H9 (cell line): ENCODE results near the gene GPR146. TPM values are rescaled to one million over a fixed set of nuclear protein-coding genes. Genes with fewer than 3 reads are reported as not detected.

Source experiments
- DNase-seq: peaks from one replicate; pipeline ENCODE4 v3.0.0-alpha.2; 2017
- H2AFZ ChIP-seq: one replicate; pipeline ENCODE4 v1.6.1; 2013; ENCODE audit warnings: mild to moderate bottlenecking, low read length, control low read depth, moderate library complexity
- H2AK5ac ChIP-seq: 2 replicates; pipeline ENCODE4 v1.6.1; 2013; ENCODE audit warnings: low read length, control low read depth, mixed read lengths; ENCODE audit not compliant: insufficient read length
- H2BK120ac ChIP-seq: one replicate; pipeline ENCODE4 v1.6.1; 2013; ENCODE audit warnings: low read depth, mild to moderate bottlenecking, low read length, control low read depth, inconsistent platforms; ENCODE audit not compliant: poor library complexity, severe bottlenecking
- H2BK12ac ChIP-seq: 2 replicates; pipeline ENCODE4 v1.6.1; 2013; ENCODE audit warnings: low read length, control low read depth, mixed read lengths, low read depth; ENCODE audit not compliant: insufficient read length
- H2BK15ac ChIP-seq: 2 replicates; pipeline ENCODE4 v1.6.1; 2013; ENCODE audit warnings: low read depth, low read length, control low read depth
- H2BK20ac ChIP-seq: one replicate; pipeline ENCODE4 v1.6.1; 2013; ENCODE audit warnings: low read depth, mild to moderate bottlenecking, low read length, control low read depth, inconsistent platforms; ENCODE audit not compliant: poor library complexity, severe bottlenecking
- H2BK5ac ChIP-seq: 2 replicates; pipeline ENCODE4 v1.6.1; 2013; ENCODE audit warnings: low read length, control low read depth, mixed read lengths; ENCODE audit not compliant: insufficient read length
- H3K14ac ChIP-seq: 2 replicates; pipeline ENCODE4 v1.6.1; 2013; ENCODE audit warnings: low read length, control low read depth; ENCODE audit not compliant: insufficient read depth
- H3K18ac ChIP-seq: 2 replicates; pipeline ENCODE4 v1.6.1; 2013; ENCODE audit warnings: low read depth, mild to moderate bottlenecking, mixed read lengths, low read length, control low read depth; ENCODE audit not compliant: insufficient read length
- H3K23ac ChIP-seq: 2 replicates; pipeline ENCODE4 v1.6.1; 2013; ENCODE audit warnings: low read length, control low read depth, mixed read lengths, low read depth; ENCODE audit not compliant: insufficient read length
- H3K23me2 ChIP-seq: 2 replicates; pipeline ENCODE4 v1.6.1; 2013; ENCODE audit warnings: low read depth, mild to moderate bottlenecking, mixed read lengths, low read length, control low read depth; ENCODE audit not compliant: insufficient read length, poor library complexity, severe bottlenecking
- H3K27ac ChIP-seq: 2 replicates; pipeline ENCODE4 v1.5.1; 2013; ENCODE audit warnings: low read length, control low read depth, mixed read lengths, low read depth; ENCODE audit not compliant: insufficient read length
- H3K27me3 ChIP-seq: 2 replicates; pipeline ENCODE4 v1.6.1; 2013; ENCODE audit warnings: low read length, control low read depth, inconsistent platforms; ENCODE audit not compliant: insufficient read depth
- H3K4ac ChIP-seq: 2 replicates; pipeline ENCODE4 v1.6.1; 2013; ENCODE audit warnings: low read depth, mild to moderate bottlenecking, control low read depth, inconsistent platforms, low read length, moderate library complexity
- H3K4me1 ChIP-seq: 2 replicates; pipeline ENCODE4 v1.6.1; 2013; ENCODE audit warnings: low read length, control low read depth, inconsistent platforms; ENCODE audit not compliant: insufficient read depth
- H3K4me2 ChIP-seq: 2 replicates; pipeline ENCODE4 v1.6.1; 2013; ENCODE audit warnings: low read length, control low read depth, mixed read lengths; ENCODE audit not compliant: insufficient read length, insufficient read depth
- H3K56ac ChIP-seq: 2 replicates; pipeline ENCODE4 v1.6.1; 2013; ENCODE audit warnings: low read depth, mild to moderate bottlenecking, mixed read lengths, low read length, control low read depth; ENCODE audit not compliant: insufficient read length
- H3K79me1 ChIP-seq: 2 replicates; pipeline ENCODE4 v1.6.1; 2013; ENCODE audit warnings: low read depth, mild to moderate bottlenecking, moderate library complexity, low read length, control low read depth, inconsistent platforms; ENCODE audit not compliant: insufficient read depth, poor library complexity, severe bottlenecking
- H3K79me2 ChIP-seq: 2 replicates; pipeline ENCODE4 v1.6.1; 2013; ENCODE audit warnings: low read length, control low read depth, inconsistent platforms; ENCODE audit not compliant: insufficient read depth
- H3K9ac ChIP-seq: 2 replicates; pipeline ENCODE4 v1.6.1; 2013; ENCODE audit warnings: low read length, control low read depth, mixed read lengths; ENCODE audit not compliant: insufficient read length; ENCODE audit errors: extremely low read depth
- H3K9me3 ChIP-seq: one replicate; pipeline ENCODE4 v1.6.1; 2013; ENCODE audit warnings: low read depth, low read length, inconsistent platforms; ENCODE audit not compliant: control insufficient read depth
- H3T11ph ChIP-seq: one replicate; pipeline ENCODE4 v1.6.1; 2013; ENCODE audit warnings: mild to moderate bottlenecking, low read length, control low read depth, inconsistent platforms
- H4K20me1 ChIP-seq: one replicate; pipeline ENCODE4 v1.6.1; 2013; ENCODE audit not compliant: control insufficient read depth, insufficient read length, insufficient read depth
- H4K5ac ChIP-seq: 2 replicates; pipeline ENCODE4 v1.6.1; 2013; ENCODE audit warnings: low read depth, mild to moderate bottlenecking, mixed read lengths, low read length, control low read depth; ENCODE audit not compliant: insufficient read length
- H4K8ac ChIP-seq: replicated peaks from 2 replicates; pipeline ENCODE4 v1.6.1; 2013; ENCODE audit warnings: low read length, control low read depth, mixed read lengths, low read depth; ENCODE audit not compliant: insufficient read length
- H4K91ac ChIP-seq: 2 replicates; pipeline ENCODE4 v1.6.1; 2013; ENCODE audit warnings: low read depth, mild to moderate bottlenecking, moderate library complexity, mixed read lengths, low read length, control low read depth; ENCODE audit not compliant: insufficient read length
- H3K27ac Mint-ChIP-seq, 3 experiments: 2 replicates in 2 of 3; 3 replicates in 1 of 3; pipeline ENCODE4 v1.8.0; 2020 to 2021; ENCODE audit warnings: mixed read lengths in 3 of 3, mild to moderate bottlenecking in 1 of 3, moderate library complexity in 1 of 3
- H3K27me3 Mint-ChIP-seq: 2 replicates; pipeline ENCODE4 v1.8.0; 2021; ENCODE audit warnings: low read depth, mild to moderate bottlenecking, moderate library complexity, mixed read lengths
- H3K36me3 Mint-ChIP-seq, 3 experiments: 2 replicates in 2 of 3; 3 replicates in 1 of 3; pipeline ENCODE4 v1.8.0; 2020 to 2021; ENCODE audit warnings: low read depth in 3 of 3, mixed read lengths in 3 of 3; ENCODE audit not compliant: insufficient read depth in 1 of 3
- H3K4me1 Mint-ChIP-seq, 2 experiments: 2 replicates each; pipeline ENCODE4 v1.8.0; 2020; ENCODE audit warnings: mixed read lengths in 2 of 2
- H3K4me3 Mint-ChIP-seq, 2 experiments: 2 replicates in 1 of 2; 3 replicates in 1 of 2; pipeline ENCODE4 v1.8.0; 2020 to 2021; ENCODE audit warnings: mild to moderate bottlenecking in 2 of 2, mixed read lengths in 2 of 2, moderate library complexity in 1 of 2
- H3K9me3 Mint-ChIP-seq, 2 experiments: 2 replicates in 1 of 2; 3 replicates in 1 of 2; pipeline ENCODE4 v1.8.0; 2020; ENCODE audit warnings: mild to moderate bottlenecking in 2 of 2, mixed read lengths in 2 of 2, moderate library complexity in 1 of 2
- CTCF ChIP-seq: fragments of 200-600 bp; sonication (generic); conservative IDR thresholded peaks from 3 replicates; pipeline ENCODE4 v1.8.0; 2021; ENCODE audit warnings: antibody characterized with exemption, mild to moderate bottlenecking
- WGBS: extraction: QIAGEN DNeasy Blood & Tissue Kit; methylation state at CpG from one replicate; pipeline ENCODE4 v1.1.7; 2013; ENCODE audit warnings: missing lambda C conversion rate, low lambda C conversion rate, mixed read lengths; ENCODE audit not compliant: insufficient read length; ENCODE audit errors: extremely low coverage; 5-methylcytosine and 5-hydroxymethylcytosine counted together
- total RNA-seq: library from RNA; stranded (reverse); gene quantifications from 2 replicates; pipeline ENCODE4 v1.2.1, GENCODE V29; 2021

Gene GPR146
- total RNA-seq, 1 experiment from 2014 or later, result 1.4 TPM

DNA sequence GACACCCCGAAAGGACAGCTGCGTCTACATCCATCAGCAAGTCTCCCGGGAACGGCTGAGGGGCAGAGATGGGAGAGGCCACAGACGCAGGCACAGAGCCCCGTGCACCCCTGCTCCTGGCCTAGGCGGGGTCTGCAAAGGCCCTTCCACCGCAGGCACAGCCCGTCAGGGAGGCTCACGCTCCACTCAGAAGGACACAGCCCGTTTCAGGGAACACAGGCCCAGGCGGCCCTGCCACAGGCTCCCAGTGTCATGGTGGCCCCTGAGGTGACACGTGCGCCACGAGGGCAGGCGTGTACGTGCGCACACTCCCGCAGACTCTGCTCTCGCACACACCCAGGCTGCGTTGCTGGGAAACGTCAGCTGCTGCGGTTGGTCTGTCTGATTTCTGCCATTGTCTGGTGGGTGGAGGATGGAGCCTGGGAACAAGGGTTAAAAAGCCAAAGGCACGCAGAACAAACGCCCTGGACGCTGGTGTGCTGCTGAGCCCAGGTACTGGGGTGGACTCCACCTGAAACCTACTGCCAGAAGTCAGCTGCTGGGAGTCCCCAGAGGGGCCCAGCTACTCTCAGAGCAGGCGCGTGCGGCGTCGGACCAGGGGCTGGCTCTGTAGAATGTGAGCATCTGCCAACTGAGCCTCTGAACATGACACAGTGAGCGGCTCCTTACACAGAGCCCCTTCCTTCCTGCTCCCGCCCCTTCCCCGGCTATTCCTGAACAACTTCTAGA is 56.7 kb downstream of the GPR146 start:
- Histone ChIP-seq H3K9ac (no peak overlapping the region), H4K5ac (no peak overlapping the region), H4K20me1 (no peaks in the 10 kb centered on the region), H3T11ph (no peak overlapping the region), H2AK5ac (no peak overlapping the region), H4K91ac (no peak overlapping the region), H3K27ac (no peak overlapping the region), H3K27me3 (no peaks in the 10 kb centered on the region), H2BK20ac (no peak overlapping the region), H2AFZ (no peak overlapping the region), H3K79me1 (peaks cover 9% of the 10 kb centered on the region), H2BK12ac (no peak overlapping the region), H3K23ac (no peak overlapping the region), H3K23me2 (no peaks in the 10 kb centered on the region), H3K4me1 (no peaks in the 10 kb centered on the region), H3K4ac (no peak overlapping the region), H3K56ac (no peak overlapping the region), H3K79me2 (peaks cover 5% of the 10 kb centered on the region; the same call in 1 of the 2 replicates), H2BK15ac (no peak overlapping the region), H2BK5ac (no peak overlapping the region), H3K9me3 (no peaks in the 10 kb centered on the region), H3K18ac (no peak overlapping the region), H3K4me2 (no peak overlapping the region), H4K8ac (no peak overlapping the region), H2BK120ac (no peak overlapping the region), H3K14ac (no peak overlapping the region; the same call in 1 of the 2 replicates)
- Mint-ChIP-seq H3K27me3 (no peaks in the 10 kb centered on the region), H3K4me3 (no peak overlapping the region), H3K27ac (no peak overlapping the region; a peak in 2 of 7 replicates), H3K9me3 (no peaks in the 10 kb centered on the region), H3K4me1 (no peaks in the 10 kb centered on the region), H3K36me3 (peaks cover 3 to 19% (median 13%) of the 10 kb centered on the region in 3 experiments; a peak in 6 of 7 replicates)
- DNase-seq, result no peak
- whole genome bisulfite sequencing, result no CpG with 5 or more reads among the region's 34 CpGs
- TF ChIP-seq CTCF, result no peak
